LNCAP (cell line): ENCODE measurements around the gene ATRN.

Experiments
- TF ChIP-seq, protein P1 (sequence below): fragments of 450-650 bp; IDR thresholded peaks from 2 replicates; pipeline ENCODE4 v1.5.1; 2017; ENCODE audit warnings: mild to moderate bottlenecking

Gene ATRN

DNA sequence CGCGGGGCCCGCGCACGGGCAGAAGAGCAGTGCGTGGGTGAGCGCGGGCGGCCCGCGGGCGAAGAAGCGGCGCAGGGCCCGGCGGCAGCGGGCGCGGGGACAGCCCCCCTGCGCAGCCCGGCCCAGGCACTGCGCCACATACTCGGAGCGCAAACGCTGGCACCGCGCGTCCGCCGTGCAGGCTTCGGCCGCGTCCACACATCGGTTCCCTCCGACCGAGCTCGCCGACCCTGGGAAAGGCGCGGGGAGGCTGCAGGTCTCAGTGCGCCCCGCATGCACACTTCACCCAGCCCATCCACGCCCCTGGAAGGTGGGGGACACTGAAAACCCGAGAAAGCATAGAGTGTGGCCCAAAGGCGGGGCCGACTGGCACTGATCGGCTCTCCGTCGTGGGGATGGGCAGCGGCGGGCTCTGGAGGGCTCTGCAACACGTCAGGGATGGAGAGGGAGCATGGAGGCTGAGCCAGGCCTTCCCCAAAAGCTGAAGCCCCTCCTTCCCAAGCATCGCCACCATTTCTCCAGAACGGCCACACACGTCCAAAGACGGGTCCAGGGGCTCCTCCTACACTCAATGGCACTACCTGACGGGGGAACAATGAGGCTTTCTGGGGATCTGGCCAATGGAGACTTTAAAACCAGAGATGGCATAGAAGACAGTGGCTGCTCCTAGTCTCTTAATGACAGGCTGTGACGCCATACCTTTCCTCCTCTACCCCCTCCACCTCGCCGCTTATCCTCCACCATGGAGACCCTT is 190.4 kb downstream of the ATRN start:
- TF ChIP-seq, protein P1, sequence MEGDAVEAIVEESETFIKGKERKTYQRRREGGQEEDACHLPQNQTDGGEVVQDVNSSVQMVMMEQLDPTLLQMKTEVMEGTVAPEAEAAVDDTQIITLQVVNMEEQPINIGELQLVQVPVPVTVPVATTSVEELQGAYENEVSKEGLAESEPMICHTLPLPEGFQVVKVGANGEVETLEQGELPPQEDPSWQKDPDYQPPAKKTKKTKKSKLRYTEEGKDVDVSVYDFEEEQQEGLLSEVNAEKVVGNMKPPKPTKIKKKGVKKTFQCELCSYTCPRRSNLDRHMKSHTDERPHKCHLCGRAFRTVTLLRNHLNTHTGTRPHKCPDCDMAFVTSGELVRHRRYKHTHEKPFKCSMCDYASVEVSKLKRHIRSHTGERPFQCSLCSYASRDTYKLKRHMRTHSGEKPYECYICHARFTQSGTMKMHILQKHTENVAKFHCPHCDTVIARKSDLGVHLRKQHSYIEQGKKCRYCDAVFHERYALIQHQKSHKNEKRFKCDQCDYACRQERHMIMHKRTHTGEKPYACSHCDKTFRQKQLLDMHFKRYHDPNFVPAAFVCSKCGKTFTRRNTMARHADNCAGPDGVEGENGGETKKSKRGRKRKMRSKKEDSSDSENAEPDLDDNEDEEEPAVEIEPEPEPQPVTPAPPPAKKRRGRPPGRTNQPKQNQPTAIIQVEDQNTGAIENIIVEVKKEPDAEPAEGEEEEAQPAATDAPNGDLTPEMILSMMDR, result no peak

- TF ChIP-seq, protein P1, result no peak
Measured at GRCh38 chr20:3661814-3662665, 191.2 kb downstream of the ATRN start.

DNA sequence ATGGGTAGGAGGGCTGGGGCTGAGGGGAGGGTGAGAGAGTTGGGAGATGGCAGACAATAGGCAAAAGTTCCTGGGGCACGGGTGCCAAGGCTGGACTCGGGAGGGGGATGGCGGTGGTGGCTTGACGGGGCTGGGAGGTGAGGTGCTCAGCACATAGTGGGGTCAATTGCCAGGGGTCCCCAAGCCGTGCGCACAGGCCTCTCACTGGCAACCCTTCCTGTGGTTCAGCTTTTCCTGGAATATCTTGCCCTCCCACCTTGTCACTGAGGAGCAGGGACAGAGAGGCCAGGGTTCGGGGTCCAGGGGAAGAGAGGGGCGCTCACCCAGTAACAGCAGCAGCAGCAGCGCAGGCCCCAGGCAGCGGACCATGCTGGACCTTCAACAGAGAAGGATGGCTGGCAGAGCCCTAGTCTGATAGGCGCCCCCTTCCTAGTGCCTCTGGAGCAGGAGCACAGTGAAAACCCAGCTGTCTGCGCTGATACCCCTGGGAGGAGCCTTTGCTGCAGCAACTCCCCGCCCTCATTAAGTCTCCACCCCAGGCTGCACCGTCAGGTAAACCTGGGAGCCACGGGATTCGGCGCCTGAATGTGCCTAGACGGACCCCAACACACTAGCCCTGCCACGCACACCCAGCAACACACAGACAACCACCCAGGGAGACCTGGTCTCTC is 192.3 kb downstream of the ATRN start, which contains the start of gene GFRA4:
TSS of gene GFRA4 (minus strand) at position 369 of the 671 bp plus-strand sequence. CDS start at position 369, 0 bp downstream.
- TF ChIP-seq, protein P1, result no peak

DNA sequence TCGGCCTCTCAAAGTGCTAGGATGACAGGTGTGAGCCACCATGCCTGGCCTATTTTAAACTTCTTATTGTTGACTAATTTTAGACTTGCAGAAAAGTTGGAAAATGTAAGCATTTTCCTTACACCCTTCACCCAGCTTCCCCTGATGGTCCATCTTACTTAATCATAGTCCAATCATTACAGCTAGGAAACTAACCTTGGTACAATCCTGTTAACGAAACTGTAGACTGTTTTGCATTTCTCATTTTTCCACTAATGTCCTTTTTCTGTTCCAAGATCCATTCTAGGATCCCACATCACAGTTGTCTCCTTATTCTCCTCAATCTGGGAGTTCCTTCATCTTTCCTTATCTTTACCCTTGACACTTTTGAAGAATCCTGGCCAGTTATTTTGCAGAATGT is 193.0 kb downstream of the ATRN start:
- TF ChIP-seq, protein P1, result no peak

DNA sequence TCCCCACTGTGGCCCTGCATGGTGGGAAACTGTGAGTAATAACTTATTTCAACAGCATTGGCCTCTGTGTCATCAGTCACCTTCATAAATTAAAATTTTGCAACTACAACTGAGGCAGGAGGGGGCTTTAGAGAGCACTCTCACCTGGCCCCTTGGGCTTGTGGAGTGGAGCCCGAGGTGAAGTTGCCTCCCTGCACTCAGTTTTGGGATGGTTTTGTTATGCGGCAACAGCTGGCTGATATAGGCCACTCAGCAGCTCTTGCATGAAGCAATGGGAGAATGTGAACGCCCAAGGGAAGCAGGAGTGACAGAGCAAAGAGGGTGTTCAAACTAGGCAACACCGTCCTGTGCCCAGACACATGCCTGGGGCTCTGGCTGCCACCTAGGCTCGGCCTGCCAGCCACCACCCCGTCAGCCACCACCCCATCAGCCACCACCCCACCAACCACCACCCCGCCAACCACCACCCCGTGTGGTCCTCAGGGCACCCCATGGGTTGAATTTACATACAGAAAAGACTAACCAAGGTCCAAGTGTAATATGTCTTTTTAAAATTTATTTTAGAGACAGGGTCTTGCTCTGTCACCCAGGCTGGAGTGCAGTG is 196.7 kb downstream of the ATRN start:
- TF ChIP-seq, protein P1, result no peak

- TF ChIP-seq, protein P1, result no peak
Measured at GRCh38 chr20:3669710-3670367, 199.0 kb downstream of the ATRN start.

- TF ChIP-seq, protein P1, result no peak
Measured at GRCh38 chr20:3670511-3670910, 199.7 kb downstream of the ATRN start.
